ENCODE results near the gene SLC12A1. TPM values are rescaled to one million over a fixed set of nuclear protein-coding genes. Genes with fewer than 3 reads are reported as not detected.
"Not testable (repeated sequence)": the region's sequence is repeated elsewhere in the genome, so short reads cannot be mapped to it uniquely, and the experiment has no call there.

The SLC12A1 gene
- total RNA-seq, 4 donors from 2014 or later = not detected

GRCh38 chr15:48325400-48325799 is 119.3 kb downstream of the SLC12A1 start:
- TF ChIP-seq POLR2AphosphoS5 (IDR thresholded peaks at IDR 0.05) (no peak), POLR2A (IDR thresholded peaks at IDR 0.05) (no peak), EP300 (IDR thresholded peaks at IDR 0.05; ENCODE audit: low read depth) (no peak)
- TF ChIP-seq, protein P1, sequence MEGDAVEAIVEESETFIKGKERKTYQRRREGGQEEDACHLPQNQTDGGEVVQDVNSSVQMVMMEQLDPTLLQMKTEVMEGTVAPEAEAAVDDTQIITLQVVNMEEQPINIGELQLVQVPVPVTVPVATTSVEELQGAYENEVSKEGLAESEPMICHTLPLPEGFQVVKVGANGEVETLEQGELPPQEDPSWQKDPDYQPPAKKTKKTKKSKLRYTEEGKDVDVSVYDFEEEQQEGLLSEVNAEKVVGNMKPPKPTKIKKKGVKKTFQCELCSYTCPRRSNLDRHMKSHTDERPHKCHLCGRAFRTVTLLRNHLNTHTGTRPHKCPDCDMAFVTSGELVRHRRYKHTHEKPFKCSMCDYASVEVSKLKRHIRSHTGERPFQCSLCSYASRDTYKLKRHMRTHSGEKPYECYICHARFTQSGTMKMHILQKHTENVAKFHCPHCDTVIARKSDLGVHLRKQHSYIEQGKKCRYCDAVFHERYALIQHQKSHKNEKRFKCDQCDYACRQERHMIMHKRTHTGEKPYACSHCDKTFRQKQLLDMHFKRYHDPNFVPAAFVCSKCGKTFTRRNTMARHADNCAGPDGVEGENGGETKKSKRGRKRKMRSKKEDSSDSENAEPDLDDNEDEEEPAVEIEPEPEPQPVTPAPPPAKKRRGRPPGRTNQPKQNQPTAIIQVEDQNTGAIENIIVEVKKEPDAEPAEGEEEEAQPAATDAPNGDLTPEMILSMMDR (IDR thresholded peaks at IDR 0.05) = no peak
- 80 to 82% methylated on average over 5 of the region's 5 CpGs for WGBS, 2 donors (ENCODE audit: low coverage in 1 of 2)
- no peaks in the 10 kb centered on the region for H3K36me3 ChIP-seq
- in situ Hi-C loops (cut with MboI; ENCODE audit: low pct_ligation_motif_present in 1 of 4, low pct_unique_long_range_greater_than_20kb in 1 of 4, low sequenced_read_pairs in 3 of 4) (no loop called here), intact Hi-C loops (cut with DNase I; ENCODE audit: low total_unique reads) (no loop called here)
- no peaks in the 10 kb centered on the region for H3K9me3 ChIP-seq
- H3K27me3 ChIP-seq = no peaks in the 10 kb centered on the region
- no peak overlapping the region for H3K27ac ChIP-seq
- peaks cover 2 to 12% (median 6%) of the 10 kb centered on the region in 4 donors for H3K4me1 ChIP-seq
- no peak for DNase-seq
- no peak overlapping the region for H3K4me3 ChIP-seq

GRCh38 chr15:48326180-48326579 is 120.1 kb downstream of the SLC12A1 start:
- H3K9me3 ChIP-seq; H3K4me3 ChIP-seq; DNase-seq; H3K36me3 ChIP-seq; intact Hi-C loops (cut with DNase I; ENCODE audit: low total_unique reads); H3K27ac ChIP-seq; H3K27me3 ChIP-seq; in situ Hi-C loops (cut with MboI; ENCODE audit: low pct_ligation_motif_present in 1 of 4, low pct_unique_long_range_greater_than_20kb in 1 of 4, low sequenced_read_pairs in 3 of 4): not testable (repeated sequence)
- 80 to 93% methylated on average over 6 of the region's 6 CpGs for WGBS, 2 donors (ENCODE audit: low coverage in 1 of 2)
- H3K4me1 ChIP-seq = peaks cover 3 to 15% (median 8%) of the 10 kb centered on the region in 4 donors

GRCh38 chr15:48330105-48330785 is 124.1 kb downstream of the SLC12A1 start:
- Histone ChIP-seq H3K9me3 (no peaks in the 10 kb centered on the region), H3K27ac (peak overlapping the region; percentile 93 to 100 (median 95)), H3K36me3 (no peaks in the 10 kb centered on the region), H3K4me1 (peaks cover 9 to 26% (median 17%) of the 10 kb centered on the region in 4 donors), H3K4me3 (peak overlapping the region; percentile 70 to 98 (median 78)), H3K27me3 (no peaks in the 10 kb centered on the region)
- TF ChIP-seq, protein P1 (IDR thresholded peaks at IDR 0.05) = no peak
- peak in 1 of 3 donors; percentile 23 for TF ChIP-seq POLR2AphosphoS5 (IDR thresholded peaks at IDR 0.05)
- intact Hi-C loops (cut with DNase I; ENCODE audit: low total_unique reads) (no loop called here), in situ Hi-C loops (cut with MboI; ENCODE audit: low pct_ligation_motif_present in 1 of 4, low pct_unique_long_range_greater_than_20kb in 1 of 4, low sequenced_read_pairs in 3 of 4) (no loop called here)
- DNase-seq = no peak
- WGBS, 2 donors (ENCODE audit: low coverage in 1 of 2) = 1 to 14% methylated on average over 10 to 11 of the region's 11 CpGs

DNA sequence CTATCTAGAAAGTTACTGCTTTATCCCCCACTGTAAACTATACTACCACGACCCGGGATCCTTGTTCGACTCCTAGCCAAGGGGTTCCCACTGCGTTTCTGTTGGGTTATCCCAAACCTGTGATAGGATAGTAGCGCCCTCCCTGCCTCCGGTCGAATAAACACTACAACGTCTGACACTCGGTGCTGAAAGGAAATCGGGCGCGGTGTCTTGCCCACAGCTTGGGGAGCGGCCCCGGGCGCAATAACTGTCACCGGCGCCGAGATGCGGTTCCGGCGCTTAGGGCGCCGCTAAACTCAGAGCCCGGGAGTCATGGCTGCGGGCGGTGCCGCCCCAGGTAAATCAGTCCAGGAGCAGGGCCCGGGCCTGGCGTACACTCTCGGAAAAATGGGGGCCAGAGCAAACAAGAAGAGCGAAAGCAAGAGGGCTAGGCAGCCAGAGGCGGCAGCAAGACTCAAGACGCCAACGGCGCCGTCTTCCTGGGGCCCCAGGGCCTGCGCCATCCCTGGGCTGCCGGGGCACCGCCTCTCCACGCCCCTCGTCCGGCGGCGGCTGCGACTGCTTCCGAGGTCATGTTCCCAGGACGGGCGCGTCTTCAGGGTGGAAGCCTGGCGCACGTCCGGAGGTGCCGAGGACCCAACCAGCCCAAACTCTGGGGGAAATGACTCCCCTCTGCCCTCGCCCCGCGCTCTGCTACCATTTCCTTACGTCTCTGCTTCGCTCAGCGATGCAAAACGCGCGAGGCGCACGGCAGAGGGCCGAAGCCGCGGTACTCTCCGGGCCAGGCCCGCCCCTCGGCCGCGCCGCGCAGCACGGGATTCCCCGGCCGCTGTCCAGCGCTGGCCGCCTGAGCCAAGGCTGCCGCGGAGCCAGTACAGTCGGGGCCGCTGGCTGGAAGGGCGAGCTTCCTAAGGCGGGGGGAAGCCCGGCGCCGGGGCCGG is 125.0 kb downstream of the SLC12A1 start, which contains the start of gene DUT:
DUT (plus strand) TSS at position 575 of the 941 bp plus-strand sequence; CDS start at position 662, 87 bp downstream.
- Histone ChIP-seq H3K27me3 (no peaks in the 10 kb centered on the region), H3K9me3 (no peaks in the 10 kb centered on the region), H3K36me3 (peaks cover 0 to 6% (median 0%) of the 10 kb centered on the region in 4 donors), H3K27ac (peak within 1 kb of the TSS; percentile 93 to 100 (median 95)), H3K4me1 (peaks cover 9 to 26% (median 17%) of the 10 kb centered on the region in 4 donors), H3K4me3 (peak within 1 kb of the TSS; percentile 70 to 98 (median 78))
- in situ Hi-C loops (cut with MboI; ENCODE audit: low pct_ligation_motif_present in 1 of 4, low pct_unique_long_range_greater_than_20kb in 1 of 4, low sequenced_read_pairs in 3 of 4) = no loop called here
- WGBS, 2 donors (ENCODE audit: low coverage in 1 of 2) = 0% methylated on average over 76 of the region's 89 CpGs; no CpG with 5 or more reads in 1 of the 2 donors
- intact Hi-C loops (cut with DNase I; ENCODE audit: low total_unique reads) = no loop called here
- TF ChIP-seq, protein P1 (IDR thresholded peaks at IDR 0.05) = no peak
- no peak for TF ChIP-seq EP300 (IDR thresholded peaks at IDR 0.05; ENCODE audit: low read depth)
- TF ChIP-seq POLR2A (IDR thresholded peaks at IDR 0.05) = peak; percentile 87
- TF ChIP-seq POLR2AphosphoS5 (IDR thresholded peaks at IDR 0.05) = peak; percentile 76 to 91 (median 91)
- DNase-seq = peak; percentile 88

All from transverse colon (tissue), 4 donors.